Measurements from ENCODE around the gene ENSA.
"Not testable (repeated sequence)": the region's sequence is repeated elsewhere in the genome, so short reads cannot be mapped to it uniquely, and the experiment has no call there.

- TF ChIP-seq CTCF, POLR2A (IDR thresholded peaks at IDR 0.05): not testable (repeated sequence)
Observed at GRCh38 chr1:150641126-150641815, 11.9 kb upstream of the ENSA start.
